Measurements from ENCODE around the gene NSMCE3.

Gene NSMCE3

GRCh38 chr15:29269485-29270168, at the start of gene NSMCE3:
TSS of gene NSMCE3 (minus strand) at chr15:29269822. CDS start at chr15:29269705, 117 bp downstream.
- peak within 1 kb of the TSS; percentile 62 for H3K4me3 ChIP-seq (ENCODE audit: low read depth, low read length)

- H3K4me3 ChIP-seq (ENCODE audit: low read depth, low read length), result no peak overlapping the region
These were observed 46.8 kb upstream of the NSMCE3 start for GRCh38 chr15:29316422-29316821.

- H3K4me3 ChIP-seq (ENCODE audit: low read depth, low read length), result no peak overlapping the region
These were observed 42.8 kb upstream of the NSMCE3 start for GRCh38 chr15:29312387-29312786.

DNA sequence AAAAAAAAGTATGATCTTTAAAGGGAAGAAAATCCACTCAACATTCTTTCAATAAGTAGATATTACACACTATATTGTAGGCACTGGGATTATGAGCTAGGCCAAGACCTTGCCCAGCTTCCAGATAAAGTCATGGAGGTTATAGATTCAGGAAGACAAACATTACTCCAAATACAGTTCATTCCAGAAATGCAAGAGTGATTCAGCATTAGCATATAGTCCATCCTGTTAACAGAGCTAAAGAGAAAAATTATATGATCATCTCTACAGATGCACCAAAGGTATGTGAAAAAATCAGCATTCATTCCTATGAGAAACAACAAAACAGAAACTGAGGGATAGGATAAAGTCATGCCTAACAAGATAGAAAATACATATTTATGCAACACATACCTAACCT, 42.1 kb upstream of the NSMCE3 start:
- H3K4me3 ChIP-seq (ENCODE audit: low read depth, low read length), result no peak overlapping the region

DNA sequence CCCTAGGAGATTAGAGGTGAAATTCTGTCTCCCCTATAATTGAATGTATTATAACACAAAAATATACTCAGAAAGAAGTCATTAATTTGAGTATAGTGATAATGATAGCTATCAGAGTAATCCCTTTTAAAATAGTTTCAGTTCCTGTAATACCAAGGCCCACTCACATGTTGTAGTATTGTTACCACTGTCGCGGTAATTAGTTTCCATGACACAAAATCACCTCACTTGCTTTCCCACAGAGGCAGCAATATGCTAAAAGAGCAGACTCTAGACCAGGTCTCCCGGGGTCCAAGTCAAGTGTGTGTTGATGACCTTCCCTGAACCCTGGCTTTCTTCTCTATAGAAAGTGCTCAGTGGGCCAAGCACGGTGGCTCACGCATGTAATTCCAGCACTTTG, 39.5 kb upstream of the NSMCE3 start:
- H3K4me3 ChIP-seq (ENCODE audit: low read depth, low read length), result no peak overlapping the region

DNA sequence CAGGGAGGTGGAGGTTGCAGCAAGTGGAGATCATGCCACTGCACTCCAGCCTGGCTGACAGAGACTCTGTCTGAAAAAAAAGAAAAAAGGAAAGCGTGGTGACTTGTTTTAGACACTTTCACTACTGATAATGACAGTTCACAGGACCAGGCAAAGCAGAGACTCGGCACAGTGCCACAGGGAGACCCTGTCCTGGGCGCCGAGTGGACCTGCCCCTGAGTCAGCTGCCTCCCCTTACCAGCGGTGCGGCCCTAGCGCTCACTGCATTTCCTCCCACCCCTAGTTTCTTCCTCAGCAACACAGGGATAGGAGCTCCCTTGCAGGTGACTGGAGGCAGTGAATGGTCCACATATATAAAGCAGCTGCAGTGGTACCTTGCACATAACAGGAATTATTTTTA, 38.7 kb upstream of the NSMCE3 start:
- H3K4me3 ChIP-seq (ENCODE audit: low read depth, low read length), result no peak overlapping the region

DNA sequence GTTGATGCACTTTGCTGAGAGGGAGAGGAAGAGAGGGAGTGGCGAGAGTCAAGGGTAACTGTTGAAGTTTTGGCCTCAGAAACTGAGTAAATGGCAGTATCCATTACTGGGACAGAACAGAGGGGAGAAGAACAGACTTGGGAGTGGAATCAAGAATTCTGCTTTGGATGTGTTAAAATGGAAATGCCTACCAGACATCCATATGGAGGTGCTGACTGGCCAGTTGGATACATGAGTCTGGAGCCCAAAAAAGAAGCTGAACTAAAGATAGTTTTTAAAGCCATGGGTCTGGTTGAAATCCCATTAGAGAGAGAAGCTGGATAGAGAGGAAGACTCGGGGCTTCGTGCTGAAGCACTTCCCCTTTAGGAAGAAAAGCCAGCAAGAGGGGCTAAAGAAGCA, 35.9 kb upstream of the NSMCE3 start:
- H3K4me3 ChIP-seq (ENCODE audit: low read depth, low read length), result no peak overlapping the region

DNA sequence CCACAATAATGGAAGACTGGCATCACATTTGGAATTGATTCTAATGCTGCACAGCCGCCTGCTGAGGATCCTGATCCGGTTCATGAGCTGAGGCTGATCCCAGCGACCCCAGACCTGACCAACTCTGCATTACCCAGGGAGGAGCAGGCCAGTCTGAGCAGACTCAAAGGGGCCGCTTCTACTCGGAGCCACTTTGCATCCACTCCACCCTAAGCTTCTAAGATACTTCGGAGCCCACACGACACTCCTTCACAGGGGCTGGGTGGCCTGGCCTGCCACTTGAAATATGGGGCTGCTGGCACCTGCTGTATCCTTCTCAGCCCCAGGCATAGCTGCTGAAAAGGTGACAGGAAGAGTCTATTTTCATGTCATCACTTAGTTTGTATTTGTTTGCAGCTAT, 33.2 kb upstream of the NSMCE3 start:
- no peak overlapping the region for H3K4me3 ChIP-seq (ENCODE audit: low read depth, low read length)

DNA sequence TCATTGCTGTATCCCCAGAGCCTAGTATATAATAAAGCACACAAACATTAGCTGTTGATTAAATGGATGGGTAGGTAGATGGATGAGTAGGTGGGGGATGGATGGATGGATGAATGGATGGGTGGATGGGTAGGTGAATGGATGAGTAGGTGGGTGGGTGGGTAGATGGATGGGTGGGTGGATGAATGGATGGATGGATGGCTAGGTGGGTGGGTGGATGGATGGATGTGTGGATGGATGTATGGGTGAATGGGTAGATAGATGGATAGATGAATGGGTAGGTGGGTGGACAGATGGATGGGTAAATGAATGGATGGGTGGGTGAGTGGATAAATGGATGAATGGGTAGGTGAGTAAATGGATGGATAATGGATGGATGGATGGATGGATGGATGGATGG, 30.2 kb upstream of the NSMCE3 start:
- no peak overlapping the region for H3K4me3 ChIP-seq (ENCODE audit: low read depth, low read length)

- H3K4me3 ChIP-seq (ENCODE audit: low read depth, low read length), result no peak overlapping the region
These were observed 29.7 kb upstream of the NSMCE3 start for GRCh38 chr15:29299331-29299730.

- H3K4me3 ChIP-seq (ENCODE audit: low read depth, low read length), result no peak overlapping the region
These were observed 25.2 kb upstream of the NSMCE3 start for GRCh38 chr15:29294732-29295325.

- H3K4me3 ChIP-seq (ENCODE audit: low read depth, low read length), result no peak overlapping the region
These were observed 21.6 kb upstream of the NSMCE3 start for GRCh38 chr15:29291067-29291845.

GRCh38 chr15:29289173-29289572, 19.6 kb upstream of the NSMCE3 start:
- H3K4me3 ChIP-seq (ENCODE audit: low read depth, low read length), result no peak overlapping the region

DNA sequence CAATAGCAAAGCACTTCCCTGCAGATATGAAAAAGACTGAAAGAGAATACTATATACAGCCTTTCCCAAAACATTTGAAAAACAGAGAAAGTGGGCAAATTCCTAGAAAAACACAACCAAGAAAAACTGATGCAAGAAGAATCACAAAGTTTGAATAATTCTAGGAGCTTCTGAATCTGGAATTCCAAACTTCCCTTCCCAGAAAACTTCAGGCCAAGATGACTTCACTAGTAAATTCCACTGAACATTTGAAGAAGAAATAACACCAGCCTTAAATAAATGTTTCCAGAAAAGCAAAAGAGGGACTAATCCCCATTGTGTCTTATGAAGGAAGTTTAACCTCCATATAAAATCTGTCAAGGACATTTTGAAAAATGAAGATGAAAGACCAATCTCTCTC, 15.8 kb upstream of the NSMCE3 start:
- H3K4me3 ChIP-seq (ENCODE audit: low read depth, low read length), result no peak overlapping the region

DNA sequence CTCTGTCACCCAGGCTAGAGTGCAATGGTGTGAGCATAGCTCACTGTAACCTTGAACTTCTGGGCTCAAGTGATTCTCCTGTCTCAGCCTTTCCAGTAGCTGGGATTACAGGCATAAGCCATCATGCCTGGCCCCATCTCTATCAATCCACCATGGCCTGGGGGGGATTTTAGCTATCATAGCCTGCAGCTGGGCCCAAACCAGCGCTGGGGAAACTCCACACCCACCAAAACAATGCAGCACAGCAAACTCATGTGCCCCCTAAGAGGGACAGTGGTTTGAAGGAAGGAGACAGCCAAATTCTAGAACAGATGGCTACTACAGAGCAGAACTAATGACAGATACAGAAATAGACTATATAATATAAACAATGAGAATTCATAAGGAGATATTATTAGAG, 13.8 kb upstream of the NSMCE3 start:
- H3K4me3 ChIP-seq (ENCODE audit: low read depth, low read length), result no peak overlapping the region

DNA sequence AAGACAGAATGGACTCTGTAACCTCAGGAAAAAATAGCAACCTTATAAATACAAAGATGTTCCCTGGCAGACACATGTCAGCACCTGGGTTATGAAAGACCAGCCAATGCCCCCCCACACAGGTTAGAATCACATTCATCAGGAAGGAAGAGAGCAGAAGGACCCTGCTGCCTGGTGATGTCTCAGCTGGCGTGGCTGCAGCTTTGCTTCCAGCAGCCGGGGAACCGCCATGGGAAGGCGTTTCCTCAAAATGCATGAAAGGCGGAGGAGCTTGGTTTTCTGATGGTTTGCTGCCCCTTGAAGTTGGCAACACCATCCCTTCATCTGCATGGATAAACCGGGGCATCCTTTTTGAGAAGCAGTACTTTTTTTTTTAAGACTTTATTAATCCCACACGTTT, 10.9 kb upstream of the NSMCE3 start:
- H3K4me3 ChIP-seq (ENCODE audit: low read depth, low read length), result no peak overlapping the region

DNA sequence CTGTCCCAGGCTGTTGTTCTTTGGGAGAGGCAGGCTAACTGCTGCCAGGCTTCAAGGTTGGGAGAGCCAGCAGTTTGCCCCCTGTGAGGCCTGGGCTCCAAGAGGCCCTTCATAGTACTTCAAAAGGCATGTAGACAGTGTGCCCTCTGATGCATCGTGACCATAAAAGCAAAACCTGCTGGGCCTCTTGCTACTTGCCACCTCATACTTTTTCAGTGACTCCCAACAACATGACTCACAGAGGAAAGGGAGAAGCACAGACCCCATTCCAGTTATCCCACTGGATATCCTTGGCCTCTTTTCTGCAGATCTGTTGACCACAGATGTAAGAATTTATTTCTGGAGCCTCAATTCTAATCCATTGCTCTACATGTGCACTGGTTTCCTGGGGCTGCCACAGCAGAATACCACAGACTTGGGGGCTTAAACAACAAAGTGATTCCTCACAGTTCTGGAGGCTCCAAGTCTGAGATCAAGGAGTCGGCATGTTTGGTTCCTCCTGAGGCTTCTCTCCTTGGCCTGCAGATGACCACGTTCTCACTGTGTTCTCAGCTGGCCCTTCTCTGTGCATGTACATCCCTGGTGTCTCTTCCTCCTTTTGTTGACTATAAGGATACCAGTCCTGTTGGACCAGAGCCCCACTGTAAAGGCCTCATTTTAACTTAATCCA, 8.9 kb upstream of the NSMCE3 start:
- no peak overlapping the region for H3K4me3 ChIP-seq (ENCODE audit: low read depth, low read length)

DNA sequence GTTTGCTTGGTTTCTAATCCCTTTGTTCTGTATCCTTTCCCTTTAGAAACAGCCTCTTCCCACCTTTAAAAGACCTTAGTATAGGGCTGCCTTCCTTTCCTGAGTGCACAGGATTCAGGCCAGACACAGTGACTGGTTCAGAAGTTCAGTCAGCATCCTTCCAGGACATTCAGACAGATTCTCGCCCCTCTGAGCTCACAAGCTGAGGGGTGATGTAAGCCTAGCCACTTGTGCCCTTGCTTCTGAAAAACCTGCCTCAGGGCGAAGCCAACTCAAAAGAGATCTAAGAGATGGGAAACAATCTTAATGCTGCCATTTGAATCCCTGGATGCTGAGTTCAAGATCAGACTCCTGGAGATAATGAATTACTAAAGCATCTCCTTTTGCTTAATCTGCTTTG, 6.7 kb upstream of the NSMCE3 start:
- H3K4me3 ChIP-seq (ENCODE audit: low read depth, low read length), result no peak overlapping the region

- no peak overlapping the region for H3K4me3 ChIP-seq (ENCODE audit: low read depth, low read length)
These were observed 6.2 kb upstream of the NSMCE3 start for GRCh38 chr15:29275855-29276254.

- H3K4me3 ChIP-seq (ENCODE audit: low read depth, low read length), result no peak overlapping the region
These were observed 5.3 kb upstream of the NSMCE3 start for GRCh38 chr15:29274946-29275345.

GRCh38 chr15:29272219-29272618, 2.6 kb upstream of the NSMCE3 start:
- H3K4me3 ChIP-seq (ENCODE audit: low read depth, low read length), result no peak overlapping the region

DNA sequence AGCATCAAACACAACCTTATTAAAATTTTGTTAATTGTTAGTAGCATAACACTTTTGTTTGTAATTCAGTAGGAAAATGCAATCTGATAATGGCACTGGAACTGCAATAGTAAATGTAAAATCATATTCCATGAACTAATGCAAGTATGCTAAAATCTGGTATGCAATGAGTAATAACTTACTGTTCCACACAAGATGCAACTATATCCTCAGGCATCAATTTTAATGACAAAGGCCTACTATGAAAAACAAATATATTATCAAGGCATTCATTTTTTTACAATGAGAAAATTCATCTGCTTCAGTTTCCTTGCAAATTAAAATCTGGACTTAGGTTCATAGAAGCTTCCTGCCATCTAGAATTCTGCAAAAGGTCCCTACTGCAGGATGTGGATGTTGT, 1.4 kb upstream of the NSMCE3 start:
- no peak overlapping the region for H3K4me3 ChIP-seq (ENCODE audit: low read depth, low read length)

All from iPS-11a (cell line).